Activated naive CD8-positive, alpha-beta T cell treated with anti-CD3 and anti-CD28 coated beads, Interleukin-2, amount 10 ng/mL, durations not matched to agents 7 days and 5 days (primary cell): ENCODE data around the gene TRIM59. TPM values are rescaled to one million over a fixed set of nuclear protein-coding genes. Genes with fewer than 3 reads are reported as not detected.
A peak's percentile ranks its signal among the peaks of the same experiment; 100 is the strongest.

Source experiments
- ATAC-seq: fragments of 150-1000 bp; cut with Tn5 transposase; one replicate; pipeline ENCODE4 v1.10.0; 2021; ENCODE audit warnings: low read depth, moderate library complexity
- POLR2A ChIA-PET: fragments of 350-600 bp; sonication (Branson Sonifier 250); formaldehyde crosslinking; loops from one replicate; lab custom pipeline; 2021; ENCODE audit warnings: antibody characterized with exemption; lab: Charles Lee
- DNase-seq: peaks from one replicate; pipeline ENCODE4 v3.0.0; 2021
- H3K27ac Mint-ChIP-seq: one replicate; pipeline ENCODE4 v1.8.0; 2022; ENCODE audit warnings: mild to moderate bottlenecking, mixed read lengths
- H3K27me3 Mint-ChIP-seq: one replicate; pipeline ENCODE4 v1.8.0; 2022; ENCODE audit warnings: mild to moderate bottlenecking, moderate library complexity, mixed read lengths
- H3K36me3 Mint-ChIP-seq: one replicate; pipeline ENCODE4 v1.8.0; 2021; ENCODE audit warnings: mild to moderate bottlenecking, mixed read lengths
- H3K4me1 Mint-ChIP-seq: one replicate; pipeline ENCODE4 v1.8.0; 2021; ENCODE audit warnings: mixed read lengths
- H3K4me3 Mint-ChIP-seq: one replicate; pipeline ENCODE4 v1.8.0; 2022; ENCODE audit warnings: mild to moderate bottlenecking, moderate library complexity, mixed read lengths
- H3K9me3 Mint-ChIP-seq: one replicate; pipeline ENCODE4 v1.8.0; 2021; ENCODE audit warnings: mixed read lengths
- total RNA-seq, 2 experiments: library from RNA; stranded (reverse); gene quantifications; one replicate each; pipeline ENCODE4 v1.2.3, GENCODE V29; 2021

The TRIM59 gene
- total RNA-seq, 2 experiments from 2014 or later, result 40.7 to 43.5 TPM

- peak; percentile 73 for ATAC-seq
- POLR2A ChIA-PET, result interaction anchor here (2.9 kb wide), 1 partner anchor 14 kb away, joined by 10 read pairs; the partner anchor contains the start of gene SMC4
- no peaks in the 10 kb centered on the region for H3K9me3 Mint-ChIP-seq
- peaks cover 33% of the 10 kb centered on the region for H3K36me3 Mint-ChIP-seq
- no peaks in the 10 kb centered on the region for H3K27me3 Mint-ChIP-seq
- DNase-seq, result peak; percentile 46
- H3K4me1 Mint-ChIP-seq, result peaks cover 18% of the 10 kb centered on the region
- no peak overlapping the region for H3K27ac Mint-ChIP-seq
- no peak overlapping the region for H3K4me3 Mint-ChIP-seq
Observed at GRCh38 chr3:160413613-160414248, 35.9 kb downstream of the TRIM59 start.

GRCh38 chr3:160412477-160412876 lies 37.1 kb downstream of the TRIM59 start:
- DNase-seq (no peak), ATAC-seq (no peak)
- no peaks in the 10 kb centered on the region for H3K27me3 Mint-ChIP-seq
- no peaks in the 10 kb centered on the region for H3K9me3 Mint-ChIP-seq
- H3K4me1 Mint-ChIP-seq, result peaks cover 17% of the 10 kb centered on the region
- H3K36me3 Mint-ChIP-seq, result peaks cover 29% of the 10 kb centered on the region
- H3K4me3 Mint-ChIP-seq, result no peak overlapping the region
- POLR2A ChIA-PET, result interaction anchor here (2.9 kb wide), 1 partner anchor 13 kb away, joined by 10 read pairs; the partner anchor contains the start of gene SMC4
- H3K27ac Mint-ChIP-seq, result no peak overlapping the region

- no peak overlapping the region for H3K27ac Mint-ChIP-seq
- POLR2A ChIA-PET, result interaction anchor here (0.6 to 3.0 kb wide), 3 partner anchors 9 to 95 kb away, joined by 3 to 14 read pairs (median 4); partner anchors contain the start of gene SMC4
- ATAC-seq (no peak), DNase-seq (no peak)
- peaks cover 10% of the 10 kb centered on the region for H3K4me1 Mint-ChIP-seq
- H3K9me3 Mint-ChIP-seq, result no peaks in the 10 kb centered on the region
- peaks cover 25% of the 10 kb centered on the region for H3K36me3 Mint-ChIP-seq
- no peaks in the 10 kb centered on the region for H3K27me3 Mint-ChIP-seq
- H3K4me3 Mint-ChIP-seq, result no peak overlapping the region
Observed at GRCh38 chr3:160409812-160410610, 39.6 kb downstream of the TRIM59 start.

- Mint-ChIP-seq H3K4me1 (peaks cover 27% of the 10 kb centered on the region), H3K4me3 (peak overlapping the region; percentile 92), H3K27ac (peak overlapping the region; percentile 75), H3K27me3 (no peaks in the 10 kb centered on the region), H3K36me3 (peaks cover 50% of the 10 kb centered on the region), H3K9me3 (no peaks in the 10 kb centered on the region)
- DNase-seq (no peak), ATAC-seq (no peak)
- POLR2A ChIA-PET, result interaction anchor here (2.9 kb wide), 1 partner anchor 45 kb away, joined by 39 read pairs; the partner anchor contains the start of gene TRIM59
Observed at GRCh38 chr3:160403796-160404470, 45.7 kb downstream of the TRIM59 start.

GRCh38 chr3:160403028-160403545 lies 46.5 kb downstream of the TRIM59 start:
- peaks cover 44% of the 10 kb centered on the region for H3K36me3 Mint-ChIP-seq
- peaks cover 26% of the 10 kb centered on the region for H3K4me1 Mint-ChIP-seq
- POLR2A ChIA-PET, result interaction anchor here (2.9 kb wide), 1 partner anchor 46 kb away, joined by 39 read pairs; the partner anchor contains the start of gene TRIM59
- peak overlapping the region; percentile 92 for H3K4me3 Mint-ChIP-seq
- H3K27ac Mint-ChIP-seq, result peak overlapping the region; percentile 14
- H3K27me3 Mint-ChIP-seq, result no peaks in the 10 kb centered on the region
- DNase-seq (no peak), ATAC-seq (no peak)
- no peaks in the 10 kb centered on the region for H3K9me3 Mint-ChIP-seq

GRCh38 chr3:160402221-160403027 lies 47.2 kb downstream of the TRIM59 start:
- no peaks in the 10 kb centered on the region for H3K27me3 Mint-ChIP-seq
- peaks cover 29% of the 10 kb centered on the region for H3K4me1 Mint-ChIP-seq
- H3K36me3 Mint-ChIP-seq, result peaks cover 43% of the 10 kb centered on the region
- peak overlapping the region; percentile 92 for H3K4me3 Mint-ChIP-seq
- POLR2A ChIA-PET, result interaction anchor here (1.2 to 2.9 kb wide), 2 partner anchors 12 to 47 kb away, joined by 5 to 39 read pairs; partner anchors contain the start of gene TRIM59
- no peaks in the 10 kb centered on the region for H3K9me3 Mint-ChIP-seq
- no peak for ATAC-seq
- peak overlapping the region; percentile 14 for H3K27ac Mint-ChIP-seq
- no peak for DNase-seq

GRCh38 chr3:160401291-160402095 lies 48.1 kb downstream of the TRIM59 start:
- ATAC-seq (no peak), DNase-seq (no peak)
- Mint-ChIP-seq H3K9me3 (no peaks in the 10 kb centered on the region), H3K4me1 (peaks cover 34% of the 10 kb centered on the region), H3K4me3 (peak overlapping the region; percentile 92), H3K36me3 (peaks cover 43% of the 10 kb centered on the region), H3K27ac (peak overlapping the region; percentile 86), H3K27me3 (no peaks in the 10 kb centered on the region)
- POLR2A ChIA-PET, result interaction anchor here (1.2 to 2.9 kb wide), 2 partner anchors 13 to 47 kb away, joined by 5 to 39 read pairs; partner anchors contain the start of gene TRIM59

- Mint-ChIP-seq H3K27ac (peak overlapping the region; percentile 93), H3K9me3 (no peaks in the 10 kb centered on the region), H3K4me1 (peaks cover 38% of the 10 kb centered on the region), H3K4me3 (peak overlapping the region; percentile 92), H3K27me3 (no peaks in the 10 kb centered on the region), H3K36me3 (peaks cover 37% of the 10 kb centered on the region)
- DNase-seq (peak; percentile 60), ATAC-seq (no peak)
- POLR2A ChIA-PET, result interaction anchor here (1.0 to 2.9 kb wide), 8 partner anchors 8 to 165 kb away, joined by 3 to 86 read pairs (median 6); partner anchors contain the start of genes KPNA4 and TRIM59
Observed at GRCh38 chr3:160400702-160401150, 48.9 kb downstream of the TRIM59 start.

GRCh38 chr3:160400030-160400701 lies 49.4 kb downstream of the TRIM59 start:
- peaks cover 40% of the 10 kb centered on the region for H3K4me1 Mint-ChIP-seq
- ATAC-seq, result peak; percentile 11
- POLR2A ChIA-PET, result interaction anchor here (0.9 to 2.2 kb wide), 10 partner anchors 9 to 165 kb away, joined by 3 to 86 read pairs (median 4); partner anchors contain the start of genes KPNA4 and TRIM59

GRCh38 chr3:160399125-160400029 lies 50.2 kb downstream of the TRIM59 start, which contains the start of the genes IFT80 and SMC4:
Gene IFT80 (minus strand): TSS chr3:160399225. CDS start chr3:160384600, 14,625 bp downstream.
Gene SMC4 (plus strand): TSS chr3:160399650. CDS start chr3:160400827, 1,177 bp downstream.
- Mint-ChIP-seq H3K9me3 (no peaks in the 10 kb centered on the region), H3K36me3 (peaks cover 40% of the 10 kb centered on the region), H3K4me3 (peak within 1 kb of the TSS; percentile 92), H3K4me1 (peaks cover 40% of the 10 kb centered on the region), H3K27me3 (no peaks in the 10 kb centered on the region), H3K27ac (peak within 1 kb of the TSS; percentile 93)
- POLR2A ChIA-PET, result interaction anchor here (0.7 to 2.2 kb wide), 12 partner anchors 10 to 412 kb away, joined by 3 to 86 read pairs (median 4); partner anchors contain the start of genes KPNA4 and TRIM59
- ATAC-seq (peak; percentile 89), DNase-seq (peak; percentile 93)

More at GRCh38 chr3:160400030-160400701, 49.4 kb downstream of the TRIM59 start:
- Mint-ChIP-seq H3K9me3 (no peaks in the 10 kb centered on the region), H3K4me3 (peak overlapping the region; percentile 92), H3K27me3 (no peaks in the 10 kb centered on the region), H3K27ac (peak overlapping the region; percentile 93), H3K36me3 (peaks cover 39% of the 10 kb centered on the region)
- peak; percentile 64 for DNase-seq
